Prostate gland (tissue), 2 donors: ENCODE results near the gene TMX2.

Experiments
- POLR2A ChIP-seq: fragments of 450-650 bp; IDR thresholded peaks from one replicate; pipeline ENCODE4 v1.6.1; 2016; ENCODE audit warnings: antibody characterized with exemption, mild to moderate bottlenecking
- POLR2AphosphoS5 ChIP-seq: sonication (generic); formaldehyde crosslinking; IDR thresholded peaks from one replicate; pipeline ENCODE4 v1.6.1; 2017; ENCODE audit warnings: antibody characterized with exemption
- TF ChIP-seq, protein P1 (sequence below), 4 experiments: fragments of 200-600 bp in 2 of 4; fragments of 450-650 bp in 2 of 4; sonication (generic) in 2 of 4; IDR thresholded peaks; 1 replicate in 3 of 4; 2 replicates in 1 of 4; pipeline ENCODE4 v1.5.1; 2016 to 2019; ENCODE audit warnings: antibody characterized with exemption in 4 of 4, mild to moderate bottlenecking in 2 of 4, moderate library complexity in 2 of 4

DNA sequence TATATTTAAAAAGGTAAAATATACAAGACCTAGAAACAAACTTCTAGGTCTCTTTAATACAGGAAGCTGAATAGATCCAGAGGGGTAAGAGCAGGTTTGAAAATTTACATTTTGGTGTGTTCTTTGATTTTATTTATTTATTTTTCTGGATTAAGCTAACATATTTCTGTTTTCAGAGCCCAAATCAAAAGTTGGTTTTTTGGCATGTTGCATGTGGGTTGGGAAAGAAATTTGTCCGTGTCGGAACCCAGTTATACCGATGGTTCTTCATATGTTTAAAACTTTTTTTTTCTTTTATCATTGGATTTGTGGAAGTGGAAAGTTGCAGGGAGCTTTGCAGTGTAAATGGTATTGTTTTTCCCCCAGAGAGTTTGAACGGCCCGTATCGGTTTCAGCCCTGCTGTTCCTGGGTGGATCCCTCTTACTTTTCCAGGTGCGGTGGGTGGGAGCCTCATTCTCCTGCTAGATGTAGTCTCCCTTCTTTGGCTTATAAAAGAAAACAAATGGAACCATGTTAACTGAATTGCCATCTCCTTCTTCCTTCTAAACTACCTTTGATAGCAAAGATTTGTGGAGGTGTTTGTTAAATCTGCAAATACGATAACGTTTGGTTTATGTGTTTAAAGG is 50.0 kb downstream of the TMX2 start:
- TF ChIP-seq, protein P1, sequence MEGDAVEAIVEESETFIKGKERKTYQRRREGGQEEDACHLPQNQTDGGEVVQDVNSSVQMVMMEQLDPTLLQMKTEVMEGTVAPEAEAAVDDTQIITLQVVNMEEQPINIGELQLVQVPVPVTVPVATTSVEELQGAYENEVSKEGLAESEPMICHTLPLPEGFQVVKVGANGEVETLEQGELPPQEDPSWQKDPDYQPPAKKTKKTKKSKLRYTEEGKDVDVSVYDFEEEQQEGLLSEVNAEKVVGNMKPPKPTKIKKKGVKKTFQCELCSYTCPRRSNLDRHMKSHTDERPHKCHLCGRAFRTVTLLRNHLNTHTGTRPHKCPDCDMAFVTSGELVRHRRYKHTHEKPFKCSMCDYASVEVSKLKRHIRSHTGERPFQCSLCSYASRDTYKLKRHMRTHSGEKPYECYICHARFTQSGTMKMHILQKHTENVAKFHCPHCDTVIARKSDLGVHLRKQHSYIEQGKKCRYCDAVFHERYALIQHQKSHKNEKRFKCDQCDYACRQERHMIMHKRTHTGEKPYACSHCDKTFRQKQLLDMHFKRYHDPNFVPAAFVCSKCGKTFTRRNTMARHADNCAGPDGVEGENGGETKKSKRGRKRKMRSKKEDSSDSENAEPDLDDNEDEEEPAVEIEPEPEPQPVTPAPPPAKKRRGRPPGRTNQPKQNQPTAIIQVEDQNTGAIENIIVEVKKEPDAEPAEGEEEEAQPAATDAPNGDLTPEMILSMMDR (IDR thresholded peaks at IDR 0.05) = no peak
- peak; percentile 31 for TF ChIP-seq POLR2A
- TF ChIP-seq POLR2AphosphoS5 = no peak
